ENCODE measurements around the gene CRMP1.

- TF ChIP-seq CTCF (conservative IDR thresholded peaks at IDR 0.05; ENCODE audit: low read depth, low read length) = no peak
- TF ChIP-seq POLR2A (IDR thresholded peaks at IDR 0.05; ENCODE audit: low read depth, low read length) = no peak
- no peak for TF ChIP-seq USF2 (IDR thresholded peaks at IDR 0.05; ENCODE audit: low read depth, low read length)
- no peak for TF ChIP-seq FOS (IDR thresholded peaks at IDR 0.05; ENCODE audit: low read depth, low read length)
- TF ChIP-seq MAFK (IDR thresholded peaks at IDR 0.05; ENCODE audit: low read depth, low read length) = no peak
- no peak for TF ChIP-seq ELK1 (IDR thresholded peaks at IDR 0.05; ENCODE audit: borderline replicate concordance, low read depth, low read length)
- no peak for TF ChIP-seq RCOR1 (IDR thresholded peaks at IDR 0.05; ENCODE audit: insufficient replicate concordance, low read length)
- no peak for TF ChIP-seq RAD21 (IDR thresholded peaks at IDR 0.05; ENCODE audit: low read length)
- no peak for TF ChIP-seq CEBPB (IDR thresholded peaks at IDR 0.05; ENCODE audit: low read depth, low read length)
- TF ChIP-seq SMC3 (IDR thresholded peaks at IDR 0.05; ENCODE audit: low read depth, low read length) = no peak
- no peak for TF ChIP-seq BHLHE40 (IDR thresholded peaks at IDR 0.05; ENCODE audit: low read depth, low read length)
- no peak for TF ChIP-seq RFX5 (IDR thresholded peaks at IDR 0.05; ENCODE audit: low read depth, low read length)
- no peak for TF ChIP-seq MAZ (IDR thresholded peaks at IDR 0.05; ENCODE audit: borderline replicate concordance, low read depth, low read length)
These were observed 88.2 kb downstream of the CRMP1 start for GRCh38 chr4:5804656-5805055.
